Measurements from ENCODE around the gene SKOR1. TPM values are rescaled to one million over a fixed set of nuclear protein-coding genes. Genes with fewer than 3 reads are reported as not detected.

SKOR1 gene
- polyA plus RNA-seq, 4 donors: 0.31 to 0.58 (median 0.41) TPM

DNA sequence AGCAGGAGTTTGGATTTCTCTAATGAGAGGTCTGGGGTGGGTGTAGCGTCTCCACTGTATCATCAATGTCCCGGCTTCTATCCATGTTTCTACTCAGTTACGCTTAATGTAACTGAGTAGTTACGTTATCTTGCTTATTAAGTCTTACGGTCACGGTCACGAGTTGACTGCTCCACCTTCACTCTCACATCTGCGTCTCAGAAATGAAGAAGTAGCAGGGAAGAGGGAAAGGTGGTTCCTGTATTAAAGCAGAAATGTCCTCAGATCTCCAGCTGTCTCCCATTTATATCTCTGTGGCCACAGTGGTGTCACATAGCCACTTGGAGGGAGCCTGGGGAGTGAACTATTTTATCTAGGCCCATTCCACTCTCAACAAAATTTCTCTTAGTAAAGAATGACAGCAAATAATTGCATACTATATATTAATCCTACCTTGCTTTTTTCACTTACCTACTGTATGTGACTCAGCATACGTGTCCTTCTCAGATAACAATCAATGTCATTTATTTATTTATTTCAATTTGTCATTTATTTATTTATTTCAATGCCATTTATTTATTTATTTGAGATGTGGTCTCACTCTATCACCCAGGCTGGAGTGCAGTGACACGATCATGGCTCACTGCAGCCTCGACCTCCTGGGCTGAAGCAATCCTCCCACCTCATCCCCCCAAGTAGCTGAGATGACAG, 54.3 kb downstream of the SKOR1 start:
- DNase-seq (ENCODE audit: low read depth in 4 of 4, low spot score in 2 of 4): no peak

DNA sequence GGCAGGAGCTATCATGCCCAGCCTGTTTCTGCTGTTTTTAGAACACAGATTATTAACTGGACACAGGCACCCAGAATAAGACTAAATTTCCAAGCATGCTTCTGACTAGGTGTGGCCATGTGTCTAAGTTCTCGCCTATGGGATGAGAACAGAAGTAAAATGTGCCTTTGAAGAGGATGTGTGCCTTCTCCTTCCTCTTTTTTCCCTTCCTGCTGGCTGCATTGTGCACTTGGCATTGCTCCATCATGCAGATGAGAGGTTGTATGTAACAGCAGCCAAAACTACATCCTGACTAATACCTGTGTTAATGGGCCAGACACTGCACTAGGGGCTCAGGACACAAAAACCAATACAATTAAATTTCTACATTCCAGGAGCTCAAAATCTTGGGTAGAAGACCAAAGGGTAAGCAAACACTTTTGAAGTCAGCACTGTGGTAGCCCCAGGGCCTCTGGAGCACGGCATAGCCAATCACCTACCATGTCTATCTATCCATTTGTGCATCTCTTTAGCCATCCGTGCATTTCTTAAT, 55.4 kb downstream of the SKOR1 start:
- no peak for DNase-seq (ENCODE audit: low read depth in 4 of 4, low spot score in 2 of 4)

DNA sequence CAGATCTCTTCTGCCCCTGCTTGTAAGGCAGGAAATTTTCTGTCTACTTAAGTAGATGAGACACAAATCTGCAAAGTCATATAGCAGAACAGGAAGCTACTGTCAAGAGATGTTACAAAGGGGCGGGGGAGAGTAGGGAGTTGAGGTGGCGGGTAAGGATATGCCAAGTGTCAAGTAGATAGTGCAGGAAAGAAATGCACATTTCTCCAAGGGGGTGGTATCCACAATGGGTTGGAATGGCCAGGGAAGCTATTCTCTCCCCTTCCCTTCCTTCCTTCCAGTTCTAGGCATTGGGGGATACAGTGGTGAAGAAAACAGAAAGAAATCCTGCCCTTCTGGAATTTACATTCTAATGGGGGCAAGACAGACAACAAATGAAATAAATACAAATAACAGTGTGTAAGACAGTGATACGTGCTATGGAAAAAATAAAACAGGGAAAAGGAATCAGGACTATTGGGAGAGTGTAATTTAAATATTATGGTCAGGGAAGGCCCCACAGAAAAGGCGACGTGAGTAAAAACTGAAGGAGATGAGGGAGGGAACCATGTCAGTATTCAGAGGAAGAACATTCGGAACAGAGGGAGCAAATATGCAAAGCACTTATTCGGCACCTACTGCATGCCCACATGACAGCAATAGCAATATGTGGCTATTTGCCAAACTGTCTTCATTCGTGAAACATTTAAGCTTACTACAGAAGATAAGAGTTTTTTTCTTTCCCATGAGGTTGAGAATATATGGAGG, 57.4 kb downstream of the SKOR1 start:
- no peak for DNase-seq (ENCODE audit: low read depth in 4 of 4, low spot score in 2 of 4)

DNA sequence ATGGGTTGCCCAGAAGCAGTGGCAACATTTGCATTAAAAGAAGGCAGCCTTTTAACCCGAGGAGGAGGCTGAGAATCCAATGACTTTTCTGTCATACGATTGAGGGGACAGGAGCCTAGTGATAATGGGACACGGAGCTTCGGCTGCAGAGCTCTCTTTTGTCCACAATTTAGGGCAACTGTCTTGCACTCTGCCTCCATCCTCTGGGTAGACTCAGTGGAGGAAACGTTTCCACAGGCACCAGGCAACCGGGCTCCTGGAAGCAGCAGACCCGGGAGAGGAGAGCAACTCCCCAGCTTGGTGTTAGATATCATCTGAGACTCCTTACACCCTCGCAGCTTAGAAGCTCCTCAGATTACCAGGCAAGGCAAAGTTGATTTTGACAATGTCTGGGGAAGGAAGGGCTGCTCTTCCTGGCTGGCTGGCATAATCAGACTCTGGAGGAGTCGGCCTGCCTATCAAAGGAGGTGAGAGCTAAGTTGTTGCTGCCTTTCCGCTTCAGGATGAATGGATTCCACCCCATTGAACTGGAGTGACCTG, 58.0 kb downstream of the SKOR1 start:
- no peak for DNase-seq (ENCODE audit: low read depth in 4 of 4, low spot score in 2 of 4)

DNA sequence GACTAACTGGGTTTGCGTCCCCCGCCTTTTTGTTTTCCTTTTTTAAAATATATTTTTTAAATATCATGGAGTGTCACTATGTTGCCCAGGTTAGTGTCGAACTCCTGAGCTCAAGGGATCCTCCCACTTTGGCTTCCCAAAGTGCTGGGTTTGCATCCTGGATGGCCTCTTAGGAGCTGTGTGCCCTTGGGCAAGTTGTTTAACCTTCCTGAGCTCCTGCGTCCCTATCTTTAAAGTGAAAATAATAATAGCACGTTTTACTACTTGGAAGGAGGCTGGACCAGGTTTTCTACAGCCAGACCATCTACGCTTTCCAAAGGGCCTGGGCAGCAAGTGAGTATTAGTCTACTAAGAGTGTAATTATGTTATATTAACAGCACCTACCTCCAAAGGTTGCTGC, 58.7 kb downstream of the SKOR1 start:
- no peak for DNase-seq (ENCODE audit: low read depth in 4 of 4, low spot score in 2 of 4)

Other genes starting within 250 kb of the SKOR1 start
- not detected for gene RNU6-1, start 14.5 kb downstream of the SKOR1 start, polyA plus RNA-seq (ENCODE audit: insufficient read length in 4 of 4)
- gene PIAS1, start 228.8 kb downstream of the SKOR1 start, polyA plus RNA-seq (ENCODE audit: insufficient read length in 4 of 4): 10 to 100 TPM; 36.9 to 55.5 (median 47.8) TPM